IPS-NIHi11 (cell line): ENCODE measurements around the gene RNF215.
"Not testable (repeated sequence)": the region's sequence is repeated elsewhere in the genome, so short reads cannot be mapped to it uniquely, and the experiment has no call there.

Experiments used
- DNase-seq: peaks from one replicate; pipeline ENCODE4 v3.0.0; 2012; ENCODE audit warnings: mixed read lengths, low spot score

Gene RNF215

GRCh38 chr22:30361916-30362650, 25.1 kb downstream of the RNF215 start:
- no peak for DNase-seq

GRCh38 chr22:30358541-30358940, 28.7 kb downstream of the RNF215 start:
- no peak for DNase-seq

- no peak for DNase-seq
Measured at GRCh38 chr22:30357650-30358215, 29.5 kb downstream of the RNF215 start.

GRCh38 chr22:30357236-30357570, 30.0 kb downstream of the RNF215 start:
- no peak for DNase-seq

GRCh38 chr22:30356449-30357235, 30.6 kb downstream of the RNF215 start, which contains the start of the genes CCDC157 and SF3A1:
Gene CCDC157 (plus strand): TSS chr22:30357007. CDS start chr22:30366001, 8,994 bp downstream.
Gene SF3A1 (minus strand): TSS chr22:30356894. CDS start chr22:30356792, 102 bp downstream.
- peak; percentile 95 for DNase-seq

GRCh38 chr22:30354644-30355043, 32.6 kb downstream of the RNF215 start:
- no peak for DNase-seq

GRCh38 chr22:30351226-30351625, 36.0 kb downstream of the RNF215 start:
- DNase-seq, result no peak

- no peak for DNase-seq
Measured at GRCh38 chr22:30348809-30349208, 38.4 kb downstream of the RNF215 start.

- DNase-seq, result no peak
Measured at GRCh38 chr22:30348404-30348803, 38.8 kb downstream of the RNF215 start.

GRCh38 chr22:30347255-30347892, 39.8 kb downstream of the RNF215 start:
- DNase-seq, result no peak

GRCh38 chr22:30344447-30345200, 42.6 kb downstream of the RNF215 start:
- no peak for DNase-seq

GRCh38 chr22:30340911-30341685, 46.1 kb downstream of the RNF215 start:
- no peak for DNase-seq

GRCh38 chr22:30338802-30339201, 48.4 kb downstream of the RNF215 start:
- DNase-seq, result no peak

GRCh38 chr22:30338341-30338740, 48.9 kb downstream of the RNF215 start:
- not testable (repeated sequence) for DNase-seq

- no peak for DNase-seq
Measured at GRCh38 chr22:30337461-30337778, 49.8 kb downstream of the RNF215 start.

- no peak for DNase-seq
Measured at GRCh38 chr22:30336752-30337460, 50.3 kb downstream of the RNF215 start.

GRCh38 chr22:30335236-30335635, 52.0 kb downstream of the RNF215 start:
- DNase-seq, result no peak

GRCh38 chr22:30334646-30335045, 52.6 kb downstream of the RNF215 start:
- no peak for DNase-seq

- DNase-seq, result no peak
Measured at GRCh38 chr22:30333707-30334087, 53.5 kb downstream of the RNF215 start.

- no peak for DNase-seq
Measured at GRCh38 chr22:30332994-30333706, 54.1 kb downstream of the RNF215 start.
